Uterus (tissue), 4 donors: Measurements from ENCODE around the gene GSG1L. TPM values are rescaled to one million over a fixed set of nuclear protein-coding genes. Genes with fewer than 3 reads are reported as not detected.

Experiments used
- DNase-seq, 2 donors: peaks; one replicate each; pipeline ENCODE4 v3.0.0-alpha.2; 2019 to 2020
- H3K27ac ChIP-seq, 2 donors: fragments of 200-600 bp; sonication (generic); 1 replicate in 1 of 2; 2 replicates in 1 of 2; pipeline ENCODE4 v1.5.1; 2016 to 2018
- H3K27me3 ChIP-seq, 2 donors: fragments of 200-600 bp; sonication (generic); one replicate each; pipeline ENCODE4 v1.5.1; 2018 to 2019; ENCODE audit warnings: control low read depth in 1 of 2
- H3K36me3 ChIP-seq, 2 donors: fragments of 200-600 bp; sonication (generic); one replicate each; pipeline ENCODE4 v1.5.1; 2019; ENCODE audit warnings: control low read depth in 1 of 2
- H3K4me1 ChIP-seq, 2 donors: fragments of 200-600 bp; sonication (generic); one replicate each; pipeline ENCODE4 v1.5.1; 2018 to 2019; ENCODE audit warnings: control low read depth in 1 of 2
- H3K4me3 ChIP-seq, 2 donors: fragments of 200-600 bp; sonication (generic); 1 replicate in 1 of 2; 2 replicates in 1 of 2; pipeline ENCODE4 v1.5.1; 2018 to 2019; ENCODE audit warnings: mild to moderate bottlenecking in 1 of 2
- H3K9me3 ChIP-seq, 2 donors: fragments of 200-600 bp; sonication (generic); one replicate each; pipeline ENCODE4 v1.5.1; 2019; ENCODE audit warnings: control low read depth in 1 of 2
- POLR2A ChIP-seq, 2 donors: fragments of 450-650 bp; IDR thresholded peaks; one replicate each; pipeline ENCODE4 v1.6.1; 2016; ENCODE audit warnings: antibody characterized with exemption in 2 of 2, mild to moderate bottlenecking in 1 of 2, moderate library complexity in 1 of 2
- intact Hi-C: fragments of 100-400 bp; cut with DNase I; formaldehyde crosslinking; loops from one replicate; pipeline ENCODE4 v1.15.1; 2023; ENCODE audit warnings: low total_unique reads
- total RNA-seq, 4 donors: library from RNA; depleted of rRNA in 3 of 4; stranded (reverse); fragments of >200 nt in 3 of 4; gene quantifications; one replicate each; pipeline versions ENCODE4 v1.1.0 to v1.2.4, GENCODE V29; 2014 to 2023
- TF ChIP-seq, protein P1 (sequence below), 4 experiments: fragments of 200-600 bp in 2 of 4; fragments of 450-650 bp in 2 of 4; sonication (generic) in 2 of 4; IDR thresholded peaks; one replicate each; pipeline ENCODE4 v1.5.1; 2016 to 2019; ENCODE audit warnings: antibody characterized with exemption in 4 of 4, mild to moderate bottlenecking in 2 of 4, moderate library complexity in 1 of 4
- donor health status: DM: yes; HTN: yes; CAD: no.

GSG1L gene
- total RNA-seq, 4 donors from 2014 or later: 0.24 to 0.35 TPM; not detected in 2

DNA sequence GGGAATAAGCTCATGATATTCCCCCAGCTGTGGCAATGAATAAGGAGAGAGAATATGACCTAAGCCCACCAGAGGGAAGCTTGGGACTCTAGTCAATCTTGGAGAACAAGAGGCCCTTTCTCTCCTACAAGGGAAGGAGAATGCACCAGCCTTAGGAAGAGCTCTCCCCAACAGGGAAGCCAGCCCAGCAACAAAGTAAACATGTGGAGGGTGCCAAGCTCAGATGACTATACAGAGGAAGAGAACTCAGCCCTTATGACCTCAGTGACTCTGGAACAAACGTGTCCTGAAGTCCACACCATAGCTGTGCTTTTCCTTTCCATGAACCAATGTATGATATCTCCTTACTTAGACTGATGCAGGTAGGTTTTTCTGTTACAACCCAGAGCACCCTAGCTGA lies 219.7 kb downstream of the GSG1L start:
- intact Hi-C loops: no loop called here
- H3K27ac ChIP-seq: no peak overlapping the region
- no peaks in the 10 kb centered on the region for H3K36me3 ChIP-seq
- H3K4me1 ChIP-seq: no peaks in the 10 kb centered on the region
- DNase-seq: no peak
- no peaks in the 10 kb centered on the region for H3K9me3 ChIP-seq
- TF ChIP-seq, protein P1, sequence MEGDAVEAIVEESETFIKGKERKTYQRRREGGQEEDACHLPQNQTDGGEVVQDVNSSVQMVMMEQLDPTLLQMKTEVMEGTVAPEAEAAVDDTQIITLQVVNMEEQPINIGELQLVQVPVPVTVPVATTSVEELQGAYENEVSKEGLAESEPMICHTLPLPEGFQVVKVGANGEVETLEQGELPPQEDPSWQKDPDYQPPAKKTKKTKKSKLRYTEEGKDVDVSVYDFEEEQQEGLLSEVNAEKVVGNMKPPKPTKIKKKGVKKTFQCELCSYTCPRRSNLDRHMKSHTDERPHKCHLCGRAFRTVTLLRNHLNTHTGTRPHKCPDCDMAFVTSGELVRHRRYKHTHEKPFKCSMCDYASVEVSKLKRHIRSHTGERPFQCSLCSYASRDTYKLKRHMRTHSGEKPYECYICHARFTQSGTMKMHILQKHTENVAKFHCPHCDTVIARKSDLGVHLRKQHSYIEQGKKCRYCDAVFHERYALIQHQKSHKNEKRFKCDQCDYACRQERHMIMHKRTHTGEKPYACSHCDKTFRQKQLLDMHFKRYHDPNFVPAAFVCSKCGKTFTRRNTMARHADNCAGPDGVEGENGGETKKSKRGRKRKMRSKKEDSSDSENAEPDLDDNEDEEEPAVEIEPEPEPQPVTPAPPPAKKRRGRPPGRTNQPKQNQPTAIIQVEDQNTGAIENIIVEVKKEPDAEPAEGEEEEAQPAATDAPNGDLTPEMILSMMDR (IDR thresholded peaks at IDR 0.05): no peak
- no peak for TF ChIP-seq POLR2A (IDR thresholded peaks at IDR 0.05)
- H3K27me3 ChIP-seq: no peaks in the 10 kb centered on the region
- H3K4me3 ChIP-seq: no peak overlapping the region

DNA sequence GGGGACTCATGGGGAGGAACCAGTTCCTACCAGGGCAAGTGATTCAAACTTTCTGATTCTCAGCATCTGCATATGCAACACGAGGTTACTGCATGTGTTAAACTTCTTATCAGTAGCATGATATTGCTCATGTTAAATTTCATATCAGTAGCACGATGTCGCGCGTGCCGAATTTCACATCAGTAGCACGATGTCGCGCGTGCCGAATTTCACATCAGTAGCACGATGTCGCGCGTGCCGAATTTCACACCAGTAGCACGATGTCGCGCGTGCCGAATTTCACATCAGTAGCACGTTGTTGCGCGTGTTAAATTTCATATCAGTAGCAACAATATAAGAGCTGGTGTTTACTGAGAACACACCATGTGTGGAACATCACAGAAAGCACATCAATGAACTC lies 221.6 kb downstream of the GSG1L start:
- H3K27me3 ChIP-seq: no peaks in the 10 kb centered on the region
- H3K27ac ChIP-seq: no peak overlapping the region
- intact Hi-C loops: no loop called here
- no peaks in the 10 kb centered on the region for H3K9me3 ChIP-seq
- no peak overlapping the region for H3K4me3 ChIP-seq
- H3K36me3 ChIP-seq: no peaks in the 10 kb centered on the region
- TF ChIP-seq POLR2A (IDR thresholded peaks at IDR 0.05): no peak
- TF ChIP-seq, protein P1 (IDR thresholded peaks at IDR 0.05): no peak
- H3K4me1 ChIP-seq: no peaks in the 10 kb centered on the region
- DNase-seq: no peak

DNA sequence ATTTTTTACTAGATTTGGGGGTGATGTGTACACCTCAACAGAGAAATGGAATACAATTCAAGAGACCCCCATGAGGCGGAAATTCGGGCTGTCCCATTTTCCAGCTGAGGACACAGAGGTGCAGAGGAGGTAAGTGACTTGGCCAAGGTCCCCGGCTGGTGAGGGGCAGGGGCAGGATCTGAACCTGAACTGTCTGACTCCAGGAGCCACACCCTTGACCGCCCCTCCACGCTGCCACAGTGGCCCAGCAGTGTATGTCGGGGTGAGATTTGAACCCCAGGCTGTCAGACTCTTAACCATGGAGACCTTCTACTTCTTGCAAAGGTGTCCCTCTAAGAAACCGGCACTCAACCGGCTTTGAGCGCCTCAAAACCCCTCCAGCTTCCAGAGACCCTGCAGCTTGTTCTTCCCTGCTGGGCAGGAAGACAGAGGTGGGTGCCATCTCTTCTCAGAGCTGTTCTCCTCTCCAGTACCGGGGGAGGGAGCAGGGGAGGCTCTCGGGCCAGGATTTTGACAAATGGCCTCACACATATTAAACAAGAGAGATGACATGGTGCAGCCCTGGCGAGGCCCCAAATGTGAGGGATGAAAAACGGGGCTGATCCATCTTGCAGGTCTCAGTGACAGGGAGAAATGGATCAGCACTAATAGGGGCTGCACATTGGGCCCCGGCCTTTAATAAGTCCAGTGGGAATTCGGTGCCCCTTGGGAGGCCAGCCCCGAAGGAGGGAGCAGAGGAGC lies 222.3 kb downstream of the GSG1L start:
- Histone ChIP-seq H3K27ac (no peak overlapping the region), H3K4me3 (no peak overlapping the region), H3K36me3 (no peaks in the 10 kb centered on the region), H3K27me3 (no peaks in the 10 kb centered on the region), H3K4me1 (no peaks in the 10 kb centered on the region), H3K9me3 (no peaks in the 10 kb centered on the region)
- no peak for TF ChIP-seq POLR2A (IDR thresholded peaks at IDR 0.05)
- TF ChIP-seq, protein P1 (IDR thresholded peaks at IDR 0.05): no peak
- intact Hi-C loops: no loop called here
- no peak for DNase-seq

DNA sequence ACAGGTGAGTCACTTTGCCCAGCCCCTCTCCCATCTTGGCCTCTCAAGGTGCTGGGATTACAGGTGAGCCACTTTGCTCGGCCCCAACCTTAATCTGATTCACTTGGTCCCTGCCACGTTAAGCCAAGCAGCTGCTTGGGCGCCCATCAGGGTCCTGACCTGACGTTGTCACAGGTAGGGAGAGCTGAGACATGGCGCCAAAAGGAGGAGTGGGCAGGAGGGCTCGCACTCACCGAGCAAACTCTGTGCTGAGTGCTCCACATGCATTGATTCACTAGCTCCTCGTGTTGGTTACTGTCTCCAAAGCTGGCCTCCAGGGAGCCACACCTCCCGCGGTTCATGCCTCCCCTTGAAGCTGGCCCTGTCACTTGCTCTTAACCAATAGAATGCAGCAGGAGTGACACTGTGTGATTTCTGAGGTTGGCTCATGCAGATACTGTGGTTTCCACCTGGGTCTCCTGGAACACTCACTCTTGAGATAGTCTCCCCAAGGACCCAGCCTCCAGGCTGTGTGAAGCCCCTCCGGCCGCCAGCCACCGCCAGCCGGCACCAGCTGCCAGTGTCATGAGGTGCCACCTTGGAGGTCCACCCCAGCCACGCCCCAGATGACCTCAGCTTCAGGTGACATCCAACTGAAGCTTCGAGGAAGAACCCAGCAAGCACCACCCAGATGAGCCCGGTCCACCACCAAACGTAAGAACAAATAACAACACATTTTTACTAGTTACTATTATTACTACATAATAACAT lies 223.0 kb downstream of the GSG1L start:
- intact Hi-C loops: no loop called here
- Histone ChIP-seq H3K9me3 (no peaks in the 10 kb centered on the region), H3K27me3 (no peaks in the 10 kb centered on the region), H3K27ac (no peak overlapping the region), H3K4me1 (no peaks in the 10 kb centered on the region), H3K4me3 (no peak overlapping the region), H3K36me3 (no peaks in the 10 kb centered on the region)
- no peak for DNase-seq
- no peak for TF ChIP-seq POLR2A (IDR thresholded peaks at IDR 0.05)
- TF ChIP-seq, protein P1 (IDR thresholded peaks at IDR 0.05): no peak

DNA sequence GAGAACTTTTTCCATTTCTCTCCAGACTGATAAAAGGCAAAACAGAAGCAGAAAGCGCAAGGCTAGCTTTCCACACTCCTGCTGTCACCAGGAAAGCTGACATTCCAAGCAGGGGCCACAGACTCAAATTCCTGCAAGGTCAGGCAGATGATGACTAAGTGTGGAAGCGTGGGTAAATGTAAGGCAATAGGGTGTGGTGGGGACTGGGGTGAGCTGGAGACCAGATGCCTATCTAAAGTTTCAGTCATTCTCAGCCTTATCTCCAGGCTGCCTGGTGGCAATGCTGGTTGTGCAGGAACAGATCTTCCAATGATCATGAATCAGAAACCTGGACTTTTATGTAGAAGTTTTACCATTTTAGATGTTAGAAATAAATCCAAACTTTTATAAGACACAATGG lies 224.1 kb downstream of the GSG1L start:
- Histone ChIP-seq H3K36me3 (no peaks in the 10 kb centered on the region), H3K9me3 (no peaks in the 10 kb centered on the region), H3K27me3 (no peaks in the 10 kb centered on the region), H3K4me1 (no peaks in the 10 kb centered on the region), H3K27ac (no peak overlapping the region), H3K4me3 (no peak overlapping the region)
- intact Hi-C loops: no loop called here
- DNase-seq: no peak
- TF ChIP-seq POLR2A (IDR thresholded peaks at IDR 0.05): no peak
- TF ChIP-seq, protein P1 (IDR thresholded peaks at IDR 0.05): no peak
